ENCODE results near the gene HORMAD2.

GRCh38 chr22:30129636-30130035 is 49.4 kb downstream of the HORMAD2 start:
- TF ChIP-seq EZH2phosphoT487 (IDR thresholded peaks at IDR 0.05; ENCODE audit: insufficient read depth, low read depth) (no peak), EZH2 (IDR thresholded peaks at IDR 0.05; ENCODE audit: insufficient read depth, poor library complexity, severe bottlenecking) (no peak)
